PC-3 (cell line): ENCODE data around the gene EPHA7.

Source experiments
- EZH2 ChIP-seq: fragments of 300-600 bp; sonication (generic); IDR thresholded peaks from one replicate; pipeline ENCODE4 v1.6.1; 2017; ENCODE audit warnings: antibody characterized with exemption, mild to moderate bottlenecking, low read length; ENCODE audit not compliant: unreplicated experiment
- TF ChIP-seq, protein P1 (sequence below): fragments of 300-600 bp; sonication (generic); conservative IDR thresholded peaks from 2 replicates; pipeline ENCODE4 v1.5.1; 2017; ENCODE audit warnings: antibody characterized with exemption, low read depth, mild to moderate bottlenecking, low read length

DNA sequence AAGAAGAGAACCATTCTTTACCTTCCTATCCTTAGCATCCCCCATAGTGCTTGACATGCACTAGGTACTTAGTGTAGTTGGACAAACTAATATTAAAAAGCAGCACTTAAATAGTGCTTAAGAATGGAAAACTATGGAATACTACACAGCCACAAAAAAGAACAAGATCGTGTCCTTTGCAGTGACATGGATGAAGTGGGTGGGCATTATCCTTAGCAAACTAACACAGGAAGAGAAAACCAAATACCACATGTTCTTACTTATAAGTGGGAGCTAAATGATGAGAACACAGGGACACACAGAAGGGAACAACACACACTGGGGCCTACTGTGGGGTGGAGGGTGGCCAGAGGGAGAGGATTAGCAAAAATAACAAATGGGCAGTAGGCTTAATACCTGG is 66.8 kb downstream of the EPHA7 start:
- TF ChIP-seq, protein P1, sequence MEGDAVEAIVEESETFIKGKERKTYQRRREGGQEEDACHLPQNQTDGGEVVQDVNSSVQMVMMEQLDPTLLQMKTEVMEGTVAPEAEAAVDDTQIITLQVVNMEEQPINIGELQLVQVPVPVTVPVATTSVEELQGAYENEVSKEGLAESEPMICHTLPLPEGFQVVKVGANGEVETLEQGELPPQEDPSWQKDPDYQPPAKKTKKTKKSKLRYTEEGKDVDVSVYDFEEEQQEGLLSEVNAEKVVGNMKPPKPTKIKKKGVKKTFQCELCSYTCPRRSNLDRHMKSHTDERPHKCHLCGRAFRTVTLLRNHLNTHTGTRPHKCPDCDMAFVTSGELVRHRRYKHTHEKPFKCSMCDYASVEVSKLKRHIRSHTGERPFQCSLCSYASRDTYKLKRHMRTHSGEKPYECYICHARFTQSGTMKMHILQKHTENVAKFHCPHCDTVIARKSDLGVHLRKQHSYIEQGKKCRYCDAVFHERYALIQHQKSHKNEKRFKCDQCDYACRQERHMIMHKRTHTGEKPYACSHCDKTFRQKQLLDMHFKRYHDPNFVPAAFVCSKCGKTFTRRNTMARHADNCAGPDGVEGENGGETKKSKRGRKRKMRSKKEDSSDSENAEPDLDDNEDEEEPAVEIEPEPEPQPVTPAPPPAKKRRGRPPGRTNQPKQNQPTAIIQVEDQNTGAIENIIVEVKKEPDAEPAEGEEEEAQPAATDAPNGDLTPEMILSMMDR: no peak
- TF ChIP-seq EZH2: no peak
